K562 treated with DMSO at 1 percent for 12 hours (cell line): Measurements from ENCODE around the gene FKBP3. TPM values are rescaled to one million over a fixed set of nuclear protein-coding genes. Genes with fewer than 3 reads are reported as not detected.

Experiments
- total RNA-seq: library from RNA; unstranded; fragments of 300-600 nt; gene quantifications from 2 replicates; pipeline ENCODE4 v1.2.3, GENCODE V29; 2022; ENCODE audit not compliant: insufficient read depth

Gene FKBP3
- total RNA-seq = 53.9 and 78.9 TPM in 2 replicates

DNA sequence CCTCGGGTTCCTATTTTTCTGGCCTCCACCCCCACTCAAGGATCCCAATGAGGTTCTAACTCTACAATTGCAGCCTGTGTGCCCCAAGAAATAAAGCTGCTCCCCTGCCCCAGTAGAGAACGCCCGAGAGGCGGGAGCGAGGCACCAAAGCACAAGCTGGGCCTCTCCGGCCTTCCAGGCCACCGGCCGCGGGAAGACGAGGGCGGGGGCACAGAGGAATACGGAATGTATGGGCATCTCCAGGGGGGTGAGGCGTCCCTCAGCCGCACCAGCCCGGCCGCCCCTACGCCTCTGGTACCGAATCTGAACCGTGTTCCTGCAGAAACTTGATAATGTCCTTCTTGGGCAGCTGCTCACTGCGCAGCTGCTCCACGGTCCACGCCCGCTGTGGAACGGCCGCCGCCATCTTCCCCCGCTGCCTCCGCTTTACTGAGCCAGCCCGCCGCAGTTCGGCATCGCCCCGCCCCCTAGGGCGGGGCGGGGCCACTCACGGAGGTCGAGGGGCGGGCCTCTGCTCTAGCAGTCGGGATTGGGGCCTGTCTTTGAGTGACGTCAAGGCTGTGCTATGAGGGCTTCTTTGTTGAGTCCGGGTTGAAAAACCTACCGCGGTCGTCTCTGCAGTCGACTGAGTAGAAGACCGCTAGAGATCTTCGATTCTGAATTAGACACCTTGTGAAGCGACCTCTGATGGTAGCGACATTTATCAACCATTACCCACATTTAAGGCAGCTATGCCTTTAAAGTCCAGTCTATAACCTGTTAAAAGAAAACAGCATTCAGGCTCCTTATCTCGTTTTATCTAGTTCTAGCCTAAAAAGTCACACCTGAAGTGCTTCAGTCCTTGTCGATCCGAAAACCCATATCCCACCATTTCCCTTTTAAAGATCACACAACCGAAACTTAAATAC, at the start of gene FKBP3:
TSS of gene FKBP3 (minus strand) at position 431 of the 908 bp plus-strand sequence. CDS start at position 406, 25 bp downstream.

DNA sequence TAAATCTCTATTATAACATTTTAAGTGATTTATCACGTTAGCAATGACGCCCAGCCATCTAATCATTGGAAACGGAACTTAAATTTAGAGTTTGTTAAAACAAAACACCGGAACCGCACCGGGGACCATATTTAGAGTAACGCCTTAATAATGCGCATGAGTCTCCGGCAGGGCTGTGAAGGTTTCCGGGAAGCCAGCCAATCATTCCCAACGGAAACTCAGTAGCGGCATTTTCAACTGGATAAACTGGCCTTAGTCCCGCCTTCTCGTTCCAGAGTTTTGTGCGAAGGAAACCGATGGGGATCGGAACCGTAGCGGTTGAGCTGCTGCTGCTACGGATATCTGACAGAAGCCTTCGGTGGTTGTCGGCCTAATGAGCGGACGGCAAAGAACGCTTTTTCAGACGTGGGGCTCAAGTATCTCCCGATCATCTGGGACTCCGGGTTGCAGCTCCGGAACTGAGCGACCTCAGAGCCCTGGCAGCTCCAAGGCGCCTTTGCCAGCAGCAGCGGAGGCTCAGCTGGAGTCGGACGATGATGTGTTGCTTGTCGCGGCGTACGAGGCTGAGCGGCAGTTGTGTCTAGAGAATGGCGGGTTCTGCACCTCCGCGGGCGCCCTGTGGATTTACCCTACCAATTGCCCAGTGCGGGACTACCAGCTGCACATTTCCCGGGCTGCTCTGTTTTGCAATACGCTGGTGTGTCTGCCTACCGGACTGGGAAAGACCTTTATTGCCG, 1.5 kb upstream of the FKBP3 start, which contains the start of gene FANCM:
TSS of gene FANCM (plus strand) at position 272 of the 737 bp plus-strand sequence. CDS start at position 374, 102 bp downstream.

DNA sequence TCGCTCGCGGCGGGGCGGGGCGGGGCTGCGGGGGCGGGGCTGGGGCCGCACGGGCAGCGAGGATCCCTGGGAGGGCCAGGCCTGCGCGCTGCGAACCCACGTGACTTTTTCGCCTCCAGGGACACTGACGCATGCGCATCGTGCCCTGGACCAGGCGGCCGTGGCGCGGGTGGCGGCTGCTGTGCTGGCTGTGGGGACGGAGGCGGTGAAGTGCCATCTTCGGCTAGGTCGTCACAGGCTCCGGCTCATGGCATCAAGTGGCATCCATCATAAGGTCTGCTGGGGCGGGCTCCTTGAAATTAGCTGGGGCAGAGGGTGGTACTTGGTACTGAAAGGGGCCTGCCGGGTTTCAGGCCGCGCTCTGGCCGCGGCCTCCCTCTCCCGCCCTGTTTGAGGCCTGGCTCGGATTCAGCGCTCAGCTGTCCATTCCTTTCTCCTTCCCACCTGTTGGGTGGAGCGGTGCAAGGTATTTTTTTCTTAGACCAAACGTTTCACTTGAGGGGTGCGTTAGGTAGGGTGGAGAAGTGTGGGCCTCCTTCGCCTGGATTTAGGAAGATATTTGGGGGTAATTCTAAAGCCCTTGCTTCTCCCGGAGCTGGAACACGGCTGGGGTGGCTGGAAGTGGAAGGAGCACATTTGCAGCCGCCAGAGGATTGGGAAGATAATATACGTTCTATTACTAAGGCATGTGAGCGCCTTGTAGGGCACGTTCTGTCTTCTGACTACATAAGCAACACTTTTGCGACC, 50.1 kb downstream of the FKBP3 start, which contains the start of gene PRPF39:
TSS of gene PRPF39 (plus strand) at position 141 of the 747 bp plus-strand sequence. CDS start 11,124 bp downstream, outside the sequence.

Other genes starting within 250 kb of the FKBP3 start
- 1.1 and 2.9 TPM in 2 replicates for gene KLHL28, start 172.5 kb downstream of the FKBP3 start, total RNA-seq
- gene TOGARAM1, start 172.3 kb downstream of the FKBP3 start, total RNA-seq = 1.6 and 2.6 TPM in 2 replicates
- gene PRPF39, start 50.4 kb downstream of the FKBP3 start, total RNA-seq = 4.8 and 13.5 TPM in 2 replicates
- gene FANCM, start 1.4 kb upstream of the FKBP3 start, total RNA-seq = 1.8 and 5.6 TPM in 2 replicates
- 1.8 and 15.4 TPM in 2 replicates for gene MIS18BP1, start 118.7 kb upstream of the FKBP3 start, total RNA-seq